MM.1S (cell line): ENCODE data around the gene FBXL5.
A peak's percentile ranks its signal among the peaks of the same experiment; 100 is the strongest.

Source experiments
- DNase-seq: peaks from one replicate; pipeline ENCODE4 v3.0.0-alpha.2; 2015
- H2AFZ ChIP-seq: fragments of 300-600 bp; sonication (generic); 2 replicates; pipeline ENCODE4 v1.6.0; 2016; ENCODE audit warnings: antibody characterized with exemption, low read length
- H3F3A ChIP-seq: fragments of 300-600 bp; sonication (generic); 2 replicates; pipeline ENCODE4 v1.6.1; 2016; ENCODE audit warnings: mild to moderate bottlenecking, antibody characterized with exemption, low read length, moderate library complexity, mixed read lengths; ENCODE audit not compliant: insufficient read depth
- H3K27ac ChIP-seq: fragments of 300-600 bp; sonication (generic); 2 replicates; pipeline ENCODE4 v1.5.1; 2016; ENCODE audit warnings: mild to moderate bottlenecking, low read length
- H3K27me3 ChIP-seq: fragments of 300-600 bp; sonication (generic); replicated peaks from 2 replicates; pipeline ENCODE4 v1.6.0; 2016; ENCODE audit warnings: low read length; ENCODE audit not compliant: insufficient read depth
- H3K36me3 ChIP-seq: fragments of 300-600 bp; sonication (generic); replicated peaks from 2 replicates; pipeline ENCODE4 v1.6.1; 2016; ENCODE audit warnings: mild to moderate bottlenecking, low read length, mixed read lengths; ENCODE audit not compliant: insufficient read depth
- H3K4me1 ChIP-seq: fragments of 300-600 bp; sonication (generic); 2 replicates; pipeline ENCODE4 v1.6.1; 2016; ENCODE audit warnings: low read length, mixed read lengths
- H3K4me2 ChIP-seq: fragments of 300-600 bp; sonication (generic); 2 replicates; pipeline ENCODE4 v1.6.0; 2016; ENCODE audit warnings: low read depth, low read length
- H3K4me3 ChIP-seq: fragments of 300-600 bp; sonication (generic); 2 replicates; pipeline ENCODE4 v1.5.1; 2016; ENCODE audit warnings: low read length, mixed read lengths
- H3K79me2 ChIP-seq: fragments of 300-600 bp; sonication (generic); 2 replicates; pipeline ENCODE4 v1.6.1; 2016; ENCODE audit warnings: mixed run types, low read length, mixed read lengths
- H3K9ac ChIP-seq: fragments of 300-600 bp; sonication (generic); 2 replicates; pipeline ENCODE4 v1.6.1; 2016; ENCODE audit warnings: low read length, mixed read lengths
- H3K9me2 ChIP-seq: fragments of 300-600 bp; sonication (generic); replicated peaks from 2 replicates; pipeline ENCODE4 v1.6.1; 2016; ENCODE audit warnings: mild to moderate bottlenecking, low read length, mixed read lengths; ENCODE audit not compliant: insufficient read depth
- H3K9me3 ChIP-seq: fragments of 300-600 bp; sonication (generic); replicated peaks from 2 replicates; pipeline ENCODE4 v1.6.1; 2016; ENCODE audit warnings: mild to moderate bottlenecking, low read length, mixed read lengths; ENCODE audit not compliant: insufficient read depth
- H4K20me1 ChIP-seq: fragments of 300-600 bp; sonication (generic); 2 replicates; pipeline ENCODE4 v1.6.1; 2016; ENCODE audit warnings: mild to moderate bottlenecking, low read length, moderate library complexity, mixed read lengths; ENCODE audit not compliant: insufficient read depth
- CTCF ChIP-seq: fragments of 300-600 bp; sonication (generic); IDR thresholded peaks from 2 replicates; pipeline ENCODE4 v1.5.1; 2016; ENCODE audit warnings: antibody characterized with exemption, low read length, mixed read lengths
- EZH2 ChIP-seq: fragments of 300-600 bp; sonication (generic); optimal IDR thresholded peaks from 2 replicates; pipeline ENCODE3; 2017; ENCODE audit warnings: low read depth, mild to moderate bottlenecking, antibody characterized with exemption, low read length, mixed read lengths
- EZH2phosphoT487 ChIP-seq: fragments of 300-600 bp; sonication (generic); IDR thresholded peaks from 2 replicates; pipeline ENCODE4 v1.6.1; 2018; ENCODE audit warnings: antibody characterized with exemption, low read length

The FBXL5 gene

GRCh38 chr4:15653864-15654592 is 1.1 kb downstream of the FBXL5 start:
- Histone ChIP-seq H3K9me2 (no peaks in the 10 kb centered on the region), H4K20me1 (no peaks in the 10 kb centered on the region), H3K9me3 (no peaks in the 10 kb centered on the region), H3K9ac (peak overlapping the region; percentile 75), H3K36me3 (no peaks in the 10 kb centered on the region), H3K4me3 (peak overlapping the region; percentile 86), H3K79me2 (peaks cover 57% of the 10 kb centered on the region), H2AFZ (peak overlapping the region; percentile 47), H3K4me2 (peak overlapping the region; percentile 98), H3F3A (peaks cover 32% of the 10 kb centered on the region), H3K27me3 (no peaks in the 10 kb centered on the region), H3K4me1 (peaks cover 34% of the 10 kb centered on the region), H3K27ac (peak overlapping the region; percentile 44; the same call in 1 of the 2 replicates)
- peak; percentile 45 for DNase-seq
- TF ChIP-seq EZH2 (no peak), EZH2phosphoT487 (no peak)

- Histone ChIP-seq H3K9me2 (no peaks in the 10 kb centered on the region), H3F3A (peaks cover 32% of the 10 kb centered on the region), H4K20me1 (no peaks in the 10 kb centered on the region), H3K4me2 (peak overlapping the region; percentile 98), H3K9ac (peak overlapping the region; percentile 75; the same call in 1 of the 2 replicates), H3K4me1 (peaks cover 34% of the 10 kb centered on the region), H3K27me3 (no peaks in the 10 kb centered on the region), H2AFZ (no peak overlapping the region), H3K9me3 (no peaks in the 10 kb centered on the region), H3K79me2 (peaks cover 63% of the 10 kb centered on the region), H3K27ac (peak overlapping the region; percentile 44; the same call in 1 of the 2 replicates), H3K4me3 (peak overlapping the region; percentile 86), H3K36me3 (no peaks in the 10 kb centered on the region)
- TF ChIP-seq EZH2phosphoT487 = no peak
- no peak for TF ChIP-seq CTCF
- no peak for TF ChIP-seq EZH2
- peak; percentile 44 for DNase-seq
These were observed 1.7 kb downstream of the FBXL5 start for GRCh38 chr4:15653420-15653819.

GRCh38 chr4:15652841-15653240 is 2.3 kb downstream of the FBXL5 start:
- H3K9ac ChIP-seq = peak overlapping the region; percentile 75; the same call in 1 of the 2 replicates
- H3K36me3 ChIP-seq = no peaks in the 10 kb centered on the region
- H3K9me3 ChIP-seq = no peaks in the 10 kb centered on the region
- no peaks in the 10 kb centered on the region for H3K27me3 ChIP-seq
- H3F3A ChIP-seq = peaks cover 32% of the 10 kb centered on the region
- H3K79me2 ChIP-seq = peaks cover 69% of the 10 kb centered on the region
- H3K4me3 ChIP-seq = peak overlapping the region; percentile 86
- no peak overlapping the region for H2AFZ ChIP-seq
- H3K4me2 ChIP-seq = peak overlapping the region; percentile 98
- H4K20me1 ChIP-seq = no peaks in the 10 kb centered on the region
- no peaks in the 10 kb centered on the region for H3K9me2 ChIP-seq
- no peak overlapping the region for H3K27ac ChIP-seq
- no peak for DNase-seq
- TF ChIP-seq EZH2phosphoT487 (no peak), CTCF (no peak), EZH2 (no peak)
- peaks cover 34% of the 10 kb centered on the region for H3K4me1 ChIP-seq

- Histone ChIP-seq H3K4me1 (peaks cover 34% of the 10 kb centered on the region), H2AFZ (no peak overlapping the region), H3K9ac (no peak overlapping the region), H3K27me3 (no peaks in the 10 kb centered on the region), H3F3A (peaks cover 32% of the 10 kb centered on the region), H3K9me3 (no peaks in the 10 kb centered on the region), H3K4me3 (0 out of 2 replicates have a peak overlapping the region, but pooled peaks have one; percentile 16), H3K79me2 (peaks cover 75% of the 10 kb centered on the region), H4K20me1 (no peaks in the 10 kb centered on the region; the same call in 1 of the 2 replicates), H3K36me3 (no peaks in the 10 kb centered on the region), H3K9me2 (no peaks in the 10 kb centered on the region), H3K4me2 (peak overlapping the region; percentile 98), H3K27ac (no peak overlapping the region)
- TF ChIP-seq CTCF = no peak
- no peak for TF ChIP-seq EZH2phosphoT487
- no peak for TF ChIP-seq EZH2
- DNase-seq = no peak
These were observed 3.0 kb downstream of the FBXL5 start for GRCh38 chr4:15652191-15652590.
